H1 (cell line): ENCODE data around the gene SH2D1B. TPM values are rescaled to one million over a fixed set of nuclear protein-coding genes. Genes with fewer than 3 reads are reported as not detected.

ENCODE experiments used
- CTCF ChIA-PET: fragments of 300-600 bp; sonication (Branson Sonifier 250); formaldehyde crosslinking; loops from one replicate; lab custom pipeline; 2021; ENCODE audit not compliant: partially characterized antibody; lab: Charles Lee
- POLR2A ChIA-PET: fragments of 300-600 bp; sonication (Branson Sonifier 250); formaldehyde crosslinking; loops from one replicate; lab custom pipeline; 2021; ENCODE audit warnings: inconsistent platforms; ENCODE audit not compliant: partially characterized antibody; lab: Charles Lee
- DNase-seq, 2 experiments: peaks; one replicate each; pipeline versions ENCODE4 v3.0.0 to v3.0.0-alpha.2; 2010 to 2022; ENCODE audit warnings: low spot score in 2 of 2, low read depth in 1 of 2, mixed read lengths in 1 of 2
- FAIRE-seq: peaks from 2 replicates; lab custom pipeline; 2011; peaks lifted over from hg19 to GRCh38; lab: Jason Lieb, UNC
- H2AFZ ChIP-seq: 2 replicates; pipeline ENCODE4 v1.8.1; 2012; ENCODE audit warnings: low read length, inconsistent platforms
- H2AK5ac ChIP-seq: 2 replicates; pipeline ENCODE4 v1.6.1; 2013; ENCODE audit warnings: low read depth, low read length
- H2BK120ac ChIP-seq: replicated peaks from 2 replicates; pipeline ENCODE3; 2013; ENCODE audit warnings: low read depth, low read length, inconsistent platforms
- H2BK12ac ChIP-seq: 2 replicates; pipeline ENCODE4 v1.6.1; 2013; ENCODE audit warnings: low read depth, low read length
- H2BK15ac ChIP-seq: 2 replicates; pipeline ENCODE4 v1.6.1; 2013; ENCODE audit warnings: low read length
- H2BK20ac ChIP-seq: 2 replicates; pipeline ENCODE4 v1.6.1; 2013; ENCODE audit warnings: low read length
- H2BK5ac ChIP-seq: 2 replicates; pipeline ENCODE4 v1.6.1; 2013; ENCODE audit warnings: low read depth, low read length
- H3K14ac ChIP-seq: 2 replicates; pipeline ENCODE4 v1.6.1; 2013; ENCODE audit warnings: inconsistent platforms; ENCODE audit not compliant: insufficient read length
- H3K18ac ChIP-seq: 2 replicates; pipeline ENCODE4 v1.6.1; 2013; ENCODE audit warnings: low read length; ENCODE audit errors: extremely low read depth
- H3K23ac ChIP-seq: 2 replicates; pipeline ENCODE4 v1.6.1; 2013; ENCODE audit warnings: inconsistent platforms; ENCODE audit not compliant: insufficient read length
- H3K23me2 ChIP-seq: 2 replicates; pipeline ENCODE4 v1.6.1; 2013; ENCODE audit warnings: low read depth, low read length
- H3K27ac ChIP-seq: 2 replicates; pipeline ENCODE4 v1.6.1; 2011; ENCODE audit warnings: low read depth, low read length, inconsistent platforms
- H3K27me3 ChIP-seq, 4 experiments: replicated peaks in 1 of 4; 1 replicate in 1 of 4; 2 replicates in 3 of 4; pipeline versions ENCODE4 v1.6.1 to v1.8.1; 2011 to 2013; ENCODE audit warnings: low read length in 3 of 4, mild to moderate bottlenecking in 3 of 4, inconsistent platforms in 2 of 4, mixed read lengths in 2 of 4, moderate library complexity in 1 of 4; ENCODE audit not compliant: control insufficient read depth in 3 of 4, insufficient read depth in 3 of 4; ENCODE audit errors: extremely low read depth in 1 of 4
- H3K36me3 ChIP-seq, 4 experiments: 2 replicates each; pipeline versions ENCODE4 v1.6.1 to v1.8.1; 2011 to 2013; ENCODE audit warnings: mild to moderate bottlenecking in 4 of 4, low read length in 3 of 4, moderate library complexity in 2 of 4, control low read depth in 1 of 4, inconsistent platforms in 1 of 4; ENCODE audit not compliant: insufficient read depth in 4 of 4, control insufficient read depth in 2 of 4
- H3K4ac ChIP-seq: replicated peaks from 2 replicates; pipeline ENCODE3; 2013; ENCODE audit warnings: low read length, low read depth, mixed read lengths, inconsistent platforms; ENCODE audit not compliant: insufficient read length
- H3K4me1 ChIP-seq, 4 experiments: replicated peaks in 1 of 4; 1 replicate in 1 of 4; 2 replicates in 3 of 4; pipeline versions ENCODE4 v1.6.1 to v1.8.1; 2011 to 2013; ENCODE audit warnings: low read length in 3 of 4, inconsistent platforms in 2 of 4, mixed read lengths in 1 of 4; ENCODE audit not compliant: insufficient read depth in 4 of 4, control insufficient read depth in 3 of 4
- H3K4me2 ChIP-seq, 2 experiments: 2 replicates each; pipeline versions ENCODE4 v1.6.1 to v1.8.1; 2011 to 2013; ENCODE audit warnings: low read depth in 2 of 2, low read length in 2 of 2, control low read depth in 1 of 2, inconsistent platforms in 1 of 2, mild to moderate bottlenecking in 1 of 2; ENCODE audit not compliant: insufficient read depth in 1 of 2
- H3K4me3 ChIP-seq, 4 experiments: fragments of 200-600, 300-600 bp in 1 of 4; sonication (generic), shearing (Covaris generic), sonication (Bioruptor Twin) in 1 of 4; 2 replicates each; pipeline versions ENCODE4 v1.5.1 to v1.8.1; 2011 to 2016; ENCODE audit warnings: low read length in 4 of 4, low read depth in 3 of 4, control low read depth in 2 of 4, inconsistent platforms in 2 of 4, mild to moderate bottlenecking in 2 of 4, mixed read lengths in 1 of 4, moderate library complexity in 1 of 4; ENCODE audit not compliant: insufficient read depth in 2 of 4; ENCODE audit errors: extremely low read depth in 1 of 4
- H3K56ac ChIP-seq: replicated peaks from 2 replicates; pipeline ENCODE3; 2013; ENCODE audit warnings: low read depth, mild to moderate bottlenecking, mixed read lengths, low read length, inconsistent platforms; ENCODE audit not compliant: insufficient read length
- H3K79me1 ChIP-seq: 2 replicates; pipeline ENCODE4 v1.6.1; 2013; ENCODE audit warnings: low read depth, low read length, control low read depth
- H3K79me2 ChIP-seq, 2 experiments: 2 replicates each; pipeline versions ENCODE4 v1.6.1 to v1.8.1; 2012 to 2013; ENCODE audit warnings: low read length in 2 of 2, mild to moderate bottlenecking in 2 of 2, inconsistent platforms in 1 of 2; ENCODE audit not compliant: insufficient read depth in 2 of 2, control insufficient read depth in 1 of 2
- H3K9ac ChIP-seq, 4 experiments: replicated peaks in 1 of 4; 1 replicate in 1 of 4; 2 replicates in 3 of 4; pipeline versions ENCODE4 v1.6.1 to v1.8.1; 2011 to 2013; ENCODE audit warnings: low read depth in 3 of 4, low read length in 3 of 4, control low read depth in 2 of 4, mild to moderate bottlenecking in 2 of 4, moderate library complexity in 2 of 4, inconsistent platforms in 1 of 4; ENCODE audit errors: extremely low read depth in 1 of 4
- H3K9me3 ChIP-seq, 2 experiments: 2 replicates each; pipeline versions ENCODE4 v1.6.1 to v1.8.1; 2012 to 2013; ENCODE audit warnings: mild to moderate bottlenecking in 2 of 2, moderate library complexity in 2 of 2, control low read depth in 1 of 2, inconsistent platforms in 1 of 2, low read depth in 1 of 2, low read length in 1 of 2, mixed read lengths in 1 of 2; ENCODE audit not compliant: insufficient read depth in 2 of 2
- H4K20me1 ChIP-seq, 2 experiments: replicated peaks in 1 of 2; 2 replicates each; pipeline versions ENCODE3 to v1.8.1; 2011 to 2013; ENCODE audit warnings: inconsistent platforms in 2 of 2, low read length in 2 of 2, mild to moderate bottlenecking in 1 of 2; ENCODE audit not compliant: insufficient read depth in 2 of 2, control insufficient read depth in 1 of 2
- H4K5ac ChIP-seq: 2 replicates; pipeline ENCODE4 v1.6.1; 2013; ENCODE audit warnings: low read length, low read depth, mixed read lengths, inconsistent platforms; ENCODE audit not compliant: insufficient read length
- H4K8ac ChIP-seq: 2 replicates; pipeline ENCODE4 v1.8.0; 2013; ENCODE audit warnings: mild to moderate bottlenecking, moderate library complexity, low read length, inconsistent platforms; ENCODE audit not compliant: insufficient read depth; ENCODE audit errors: extremely low read depth
- H4K91ac ChIP-seq: replicated peaks from 2 replicates; pipeline ENCODE3; 2013; ENCODE audit warnings: low read length, mixed read lengths, inconsistent platforms; ENCODE audit not compliant: insufficient read length
- BACH1 ChIP-seq: IDR thresholded peaks from 2 replicates; pipeline ENCODE4 v1.6.1; 2012; ENCODE audit warnings: low read length, improper control_type of control experiment
- CTBP2 ChIP-seq: IDR thresholded peaks from 2 replicates; pipeline ENCODE4 v1.7.0; 2011; ENCODE audit warnings: borderline replicate concordance, mild to moderate bottlenecking, moderate library complexity, mixed read lengths, low read length; ENCODE audit not compliant: insufficient read depth, insufficient read length
- GTF2F1 ChIP-seq: IDR thresholded peaks from 2 replicates; pipeline ENCODE4 v1.6.1; 2012; ENCODE audit warnings: low read depth, low read length, improper control_type of control experiment, borderline replicate concordance
- KDM1A ChIP-seq: fragments of 200-600, 300-600 bp; sonication (generic); IDR thresholded peaks from 2 replicates; pipeline ENCODE4 v1.7.1; 2016; ENCODE audit warnings: mild to moderate bottlenecking, low read length, borderline replicate concordance
- POLR2A ChIP-seq, 2 experiments: IDR thresholded peaks; 1 replicate in 1 of 2; 2 replicates in 1 of 2; pipeline ENCODE4 v1.6.1; 2011; ENCODE audit warnings: low read depth in 2 of 2, low read length in 2 of 2, mild to moderate bottlenecking in 2 of 2; ENCODE audit errors: control extremely low read depth in 1 of 2
- SP1 ChIP-seq: IDR thresholded peaks from 2 replicates; pipeline ENCODE4 v1.6.1; 2011; ENCODE audit warnings: low read depth, low read length
- SRF ChIP-seq: IDR thresholded peaks from 2 replicates; pipeline ENCODE4 v1.6.1; 2011; ENCODE audit warnings: mild to moderate bottlenecking, low read depth, low read length, moderate library complexity
- TEAD4 ChIP-seq: IDR thresholded peaks from 2 replicates; pipeline ENCODE4 v1.6.1; 2012; ENCODE audit warnings: low read depth, low read length, inconsistent platforms, mixed read lengths
- WGBS, 2 experiments: shearing (Covaris generic) in 1 of 2; methylation state at CpG; one replicate each; pipeline versions ENCODE4 v1.1.6 to v1.1.7; 2013 to 2015; ENCODE audit warnings: low lambda C conversion rate in 2 of 2, mixed read lengths in 2 of 2, inconsistent platforms in 1 of 2, low coverage in 1 of 2, missing lambda C conversion rate in 1 of 2; ENCODE audit not compliant: insufficient replicate concordance in 2 of 2, insufficient coverage in 1 of 2, insufficient read length in 1 of 2; ENCODE audit errors: extremely low coverage in 1 of 2, missing lambda C conversion rate in 1 of 2; 5-methylcytosine and 5-hydroxymethylcytosine counted together
- polyA plus RNA-seq, 7 experiments: library from polyadenylated mRNA; depleted of rRNA in 3 of 7; stranded (reverse) in 5 of 7; unstranded in 2 of 7; fragments of >200 nt in 5 of 7; fragments of 200-250 nt in 2 of 7; gene quantifications; 1 replicate in 5 of 7; 2 replicates in 1 of 7; 4 replicates in 1 of 7; pipeline versions ENCODE4 v1.2.1 to v1.2.3, GENCODE V29; 2011 to 2013; ENCODE audit warnings: missing spikeins in 2 of 7, mixed read lengths in 2 of 7
- total RNA-seq: library from RNA; stranded (reverse); fragmentation: NEBNext Ultra II Directional; extraction: Animal tissue kit (Norgen Biotek cat#: 25700); gene quantifications from 2 replicates; pipeline ENCODE4 v1.2.1, GENCODE V29; 2021
- TF ChIP-seq, protein P1 (sequence below): IDR thresholded peaks from 2 replicates; pipeline ENCODE4 v1.6.1; 2011; ENCODE audit warnings: low read length, improper control_type of control experiment
- TF ChIP-seq, protein P2 (sequence below): IDR thresholded peaks from 2 replicates; pipeline ENCODE4 v1.6.1; 2011; ENCODE audit warnings: low read depth, mild to moderate bottlenecking, low read length; ENCODE audit not compliant: insufficient read depth
- TF ChIP-seq, protein P3 (sequence below): IDR thresholded peaks from 2 replicates; pipeline ENCODE4 v1.6.1; 2012; ENCODE audit warnings: inconsistent platforms

The SH2D1B gene
- total and polyA plus RNA-seq, 2 of the 8 experiments (the other 6 are each of a cell fraction or from before 2014, with no cell fraction given), result not detected

DNA sequence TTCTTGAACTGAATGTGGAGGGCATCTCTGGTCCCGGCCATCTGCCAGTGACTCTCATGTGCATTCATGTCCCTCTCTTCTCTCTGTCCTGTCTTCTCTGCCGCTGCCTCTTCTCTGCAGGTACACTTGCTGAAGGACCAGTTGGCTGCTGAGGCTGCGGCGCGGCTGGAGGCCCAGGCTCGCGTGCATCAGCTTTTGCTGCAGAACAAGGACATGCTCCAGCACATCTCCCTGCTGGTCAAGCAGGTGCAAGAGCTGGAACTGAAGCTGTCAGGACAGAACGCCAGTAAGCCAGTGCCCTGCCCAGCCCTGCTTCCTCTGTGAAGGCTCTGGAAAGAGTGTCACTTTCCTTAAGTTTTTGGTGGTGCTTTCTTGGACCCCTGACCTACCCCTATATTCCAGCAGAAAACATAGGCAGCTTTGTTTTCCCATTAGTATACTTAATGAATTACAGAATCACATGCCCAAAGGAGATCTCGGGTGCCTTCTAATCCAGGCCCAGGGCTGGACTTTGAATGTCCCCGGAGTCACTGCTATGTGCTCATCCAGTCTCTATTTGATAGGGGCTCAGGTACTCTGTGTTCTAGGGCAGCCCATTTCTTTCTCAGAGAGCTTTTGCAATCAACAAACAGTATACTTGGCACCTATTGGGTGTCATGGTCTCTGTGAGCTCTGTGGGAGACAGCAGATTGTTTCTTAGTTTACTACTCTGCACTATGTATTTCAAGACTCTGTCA lies 46.5 kb downstream of the SH2D1B start:
- Histone ChIP-seq H2BK15ac (no peak overlapping the region), H2BK12ac (no peak overlapping the region), H2BK5ac (no peak overlapping the region), H3K27me3 (no peaks in the 10 kb centered on the region), H3K23ac (no peak overlapping the region), H3K14ac (no peak overlapping the region), H3K23me2 (no peaks in the 10 kb centered on the region), H3K79me2 (no peaks in the 10 kb centered on the region), H3K9ac (no peak overlapping the region; a peak in 2 of 7 replicates), H3K4me2 (no peak overlapping the region), H3K27ac (no peak overlapping the region), H2AK5ac (no peak overlapping the region), H3K18ac (no peak overlapping the region), H3K4me3 (no peak overlapping the region), H3K4ac (no peak overlapping the region), H4K91ac (no peak overlapping the region), H3K36me3 (peaks cover 0 to 6% (median 1%) of the 10 kb centered on the region in 4 experiments; a peak in 1 of 8 replicates), H3K4me1 (no peaks in the 10 kb centered on the region), H3K9me3 (no peaks in the 10 kb centered on the region), H4K5ac (no peak overlapping the region), H3K56ac (no peak overlapping the region), H4K20me1 (peaks cover 0 to 2% of the 10 kb centered on the region in 2 experiments), H2BK20ac (no peak overlapping the region), H3K79me1 (no peaks in the 10 kb centered on the region), H2BK120ac (no peak overlapping the region), H2AFZ (no peak overlapping the region), H4K8ac (no peak overlapping the region)
- WGBS, 2 experiments, result 93% methylated on average over 9 of the region's 10 CpGs; no CpG with 5 or more reads in 1 of the 2 experiments
- DNase-seq (no peak), FAIRE-seq (no peak)
- ChIA-PET CTCF (interaction anchor here (0.7 to 4.1 kb wide), 6 partner anchors 9 to 301 kb away, joined by 3 to 31 read pairs (median 4); partner anchors contain the start of gene C1orf226), POLR2A (no interaction called here)
- TF ChIP-seq GTF2F1, result no peak
- TF ChIP-seq POLR2A (IDR thresholded peaks at IDR 0.05; ENCODE audit: control extremely low read depth in 1 of 2, low read depth in 2 of 2, low read length in 2 of 2), result no peak
- TF ChIP-seq, protein P1, sequence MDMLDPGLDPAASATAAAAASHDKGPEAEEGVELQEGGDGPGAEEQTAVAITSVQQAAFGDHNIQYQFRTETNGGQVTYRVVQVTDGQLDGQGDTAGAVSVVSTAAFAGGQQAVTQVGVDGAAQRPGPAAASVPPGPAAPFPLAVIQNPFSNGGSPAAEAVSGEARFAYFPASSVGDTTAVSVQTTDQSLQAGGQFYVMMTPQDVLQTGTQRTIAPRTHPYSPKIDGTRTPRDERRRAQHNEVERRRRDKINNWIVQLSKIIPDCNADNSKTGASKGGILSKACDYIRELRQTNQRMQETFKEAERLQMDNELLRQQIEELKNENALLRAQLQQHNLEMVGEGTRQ, result no peak
- TF ChIP-seq SRF, result no peak
- TF ChIP-seq, protein P2, sequence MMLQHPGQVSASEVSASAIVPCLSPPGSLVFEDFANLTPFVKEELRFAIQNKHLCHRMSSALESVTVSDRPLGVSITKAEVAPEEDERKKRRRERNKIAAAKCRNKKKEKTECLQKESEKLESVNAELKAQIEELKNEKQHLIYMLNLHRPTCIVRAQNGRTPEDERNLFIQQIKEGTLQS, result no peak
- TF ChIP-seq TEAD4, result no peak
- no peak for TF ChIP-seq KDM1A
- no peak for TF ChIP-seq SP1
- TF ChIP-seq CTBP2, result no peak
- TF ChIP-seq, protein P3, sequence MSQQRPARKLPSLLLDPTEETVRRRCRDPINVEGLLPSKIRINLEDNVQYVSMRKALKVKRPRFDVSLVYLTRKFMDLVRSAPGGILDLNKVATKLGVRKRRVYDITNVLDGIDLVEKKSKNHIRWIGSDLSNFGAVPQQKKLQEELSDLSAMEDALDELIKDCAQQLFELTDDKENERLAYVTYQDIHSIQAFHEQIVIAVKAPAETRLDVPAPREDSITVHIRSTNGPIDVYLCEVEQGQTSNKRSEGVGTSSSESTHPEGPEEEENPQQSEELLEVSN, result no peak
- no peak for TF ChIP-seq BACH1
